ENCODE measurements around the gene AJAP1.

The AJAP1 gene

GRCh38 chr1:4636186-4636585 lies 18.2 kb upstream of the AJAP1 start:
- TF ChIP-seq ZC3H10 (CRISPR knock-in tag; IDR thresholded peaks at IDR 0.05) (no peak), PPARA (CRISPR knock-in tag; IDR thresholded peaks at IDR 0.05; ENCODE audit: borderline replicate concordance) (no peak), PATZ1 (CRISPR knock-in tag; IDR thresholded peaks at IDR 0.05; ENCODE audit: borderline replicate concordance) (no peak), SNAI2 (CRISPR knock-in tag; IDR thresholded peaks at IDR 0.05) (no peak), ZNF70 (CRISPR knock-in tag; IDR thresholded peaks at IDR 0.05) (no peak), TSHZ2 (CRISPR knock-in tag; IDR thresholded peaks at IDR 0.05) (no peak), ZNF8 (CRISPR knock-in tag; IDR thresholded peaks at IDR 0.05) (no peak), TOX (CRISPR knock-in tag; IDR thresholded peaks at IDR 0.05; ENCODE audit: borderline replicate concordance) (no peak), ZFP3 (CRISPR knock-in tag; IDR thresholded peaks at IDR 0.05) (no peak), RARB (CRISPR knock-in tag; IDR thresholded peaks at IDR 0.05) (no peak), ISL1 (CRISPR knock-in tag; IDR thresholded peaks at IDR 0.05) (no peak), OSR1 (CRISPR knock-in tag; IDR thresholded peaks at IDR 0.05) (no peak), ARNTL (CRISPR knock-in tag; IDR thresholded peaks at IDR 0.05; ENCODE audit: borderline replicate concordance, low read depth) (no peak), ZNF565 (CRISPR knock-in tag; conservative IDR thresholded peaks at IDR 0.05; ENCODE audit: low read depth) (no peak), CSDC2 (CRISPR knock-in tag; IDR thresholded peaks at IDR 0.05) (no peak), ZFP30 (CRISPR knock-in tag; IDR thresholded peaks at IDR 0.05) (no peak), ESRRG (CRISPR knock-in tag; IDR thresholded peaks at IDR 0.05) (no peak)
- ATAC-seq: no peak

GRCh38 chr1:4636644-4637380 lies 17.6 kb upstream of the AJAP1 start:
- TF ChIP-seq SNAI2 (CRISPR knock-in tag; IDR thresholded peaks at IDR 0.05) (no peak), ZFP30 (CRISPR knock-in tag; IDR thresholded peaks at IDR 0.05) (no peak), POU6F1 (CRISPR knock-in tag; IDR thresholded peaks at IDR 0.05; ENCODE audit: borderline replicate concordance, low read depth) (no peak), GLIS3 (CRISPR knock-in tag; IDR thresholded peaks at IDR 0.05) (no peak), CSDC2 (CRISPR knock-in tag; IDR thresholded peaks at IDR 0.05) (no peak), PPARA (CRISPR knock-in tag; IDR thresholded peaks at IDR 0.05; ENCODE audit: borderline replicate concordance) (no peak), ARNTL (CRISPR knock-in tag; IDR thresholded peaks at IDR 0.05; ENCODE audit: borderline replicate concordance, low read depth) (no peak), BACH2 (CRISPR knock-in tag; IDR thresholded peaks at IDR 0.05; ENCODE audit: borderline replicate concordance) (no peak), ISL1 (CRISPR knock-in tag; IDR thresholded peaks at IDR 0.05) (no peak), PATZ1 (CRISPR knock-in tag; IDR thresholded peaks at IDR 0.05; ENCODE audit: borderline replicate concordance) (no peak), ESRRG (CRISPR knock-in tag; IDR thresholded peaks at IDR 0.05) (no peak), ZFP3 (CRISPR knock-in tag; IDR thresholded peaks at IDR 0.05) (no peak), ZNF70 (CRISPR knock-in tag; IDR thresholded peaks at IDR 0.05) (no peak), CSRNP3 (CRISPR knock-in tag; IDR thresholded peaks at IDR 0.05) (no peak), ZNF565 (CRISPR knock-in tag; conservative IDR thresholded peaks at IDR 0.05; ENCODE audit: low read depth) (no peak), CREB5 (CRISPR knock-in tag; IDR thresholded peaks at IDR 0.05; ENCODE audit: low read depth) (no peak), TCF4 (CRISPR knock-in tag; IDR thresholded peaks at IDR 0.05; ENCODE audit: borderline replicate concordance) (no peak), TSHZ2 (CRISPR knock-in tag; IDR thresholded peaks at IDR 0.05) (no peak), RARB (CRISPR knock-in tag; IDR thresholded peaks at IDR 0.05) (no peak), OSR1 (CRISPR knock-in tag; IDR thresholded peaks at IDR 0.05) (no peak)
- ATAC-seq: no peak
